ENCODE measurements around the gene FGF5.
"Not testable (repeated sequence)": the region's sequence is repeated elsewhere in the genome, so short reads cannot be mapped to it uniquely, and the experiment has no call there.

The FGF5 gene

DNA sequence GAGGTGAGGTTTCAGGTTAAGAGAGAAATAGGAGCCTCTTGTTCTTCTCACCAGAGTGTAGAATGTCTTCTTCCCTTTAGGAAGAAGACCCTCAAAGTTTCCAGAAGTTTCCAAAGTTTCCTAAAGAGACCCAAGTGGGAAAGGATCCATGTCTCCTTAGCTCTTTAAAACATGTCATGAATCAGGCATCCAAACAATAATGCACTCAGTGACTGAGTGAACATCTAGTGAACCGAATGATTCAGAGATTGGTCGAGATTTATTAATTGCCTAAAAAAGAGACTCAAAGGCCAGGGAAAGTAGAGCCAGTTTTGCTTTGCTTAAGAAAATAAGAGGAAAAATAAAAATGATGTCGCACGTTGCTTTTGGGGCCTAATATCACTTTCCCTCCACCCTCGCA is 29.4 kb downstream of the FGF5 start:
- DNase-seq (ENCODE audit: low read depth), result no peak

DNA sequence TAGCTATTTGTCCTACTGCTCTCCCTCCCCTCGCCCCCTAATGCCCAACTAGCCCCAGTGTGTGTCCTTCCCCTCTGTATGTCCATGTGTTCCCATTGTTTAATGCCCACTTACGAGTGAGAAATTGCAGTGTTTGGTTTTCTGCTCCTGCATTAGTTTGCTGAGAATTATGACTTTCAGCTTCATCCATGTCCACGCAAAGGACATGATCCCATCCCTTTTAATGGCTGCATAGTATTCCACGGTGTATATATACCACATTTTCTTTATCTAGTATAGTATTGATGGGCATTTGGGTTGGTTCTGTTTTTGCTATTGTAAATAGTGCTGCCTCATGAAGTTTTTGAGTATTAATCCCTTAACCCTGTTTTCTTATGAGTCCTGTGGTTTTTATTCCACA is 35.4 kb downstream of the FGF5 start:
- no peak for DNase-seq (ENCODE audit: low read depth)

DNA sequence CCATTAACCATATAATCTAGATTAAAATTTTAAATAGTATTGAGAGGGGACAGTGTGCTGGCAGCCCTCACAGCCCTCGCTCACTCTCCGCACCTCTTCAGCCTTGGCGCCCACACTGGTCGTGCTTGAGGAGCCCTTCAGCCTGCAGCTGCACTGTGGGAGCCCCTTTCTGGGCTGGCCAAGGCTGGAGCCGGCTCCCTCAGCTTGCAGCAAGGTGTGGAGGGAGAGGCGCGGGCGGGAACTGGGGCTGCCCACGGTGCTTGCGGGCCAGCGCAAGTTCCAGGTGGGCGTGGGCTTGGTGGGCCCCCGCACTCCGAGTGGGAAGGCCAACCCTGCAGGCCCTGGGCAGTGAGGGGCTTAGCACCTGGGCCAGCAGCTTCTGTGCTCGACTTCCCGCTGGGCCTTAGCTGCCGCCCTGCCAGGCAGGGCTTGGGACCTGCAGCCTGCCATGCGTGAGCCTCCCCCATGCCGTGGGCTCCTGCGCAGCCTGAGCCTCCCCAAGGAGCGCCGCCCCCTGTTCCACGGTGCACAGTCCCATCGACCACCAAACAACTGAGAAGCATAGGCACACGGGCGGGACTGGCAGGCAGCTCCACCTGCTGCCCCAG is 36.3 kb downstream of the FGF5 start:
- DNase-seq (ENCODE audit: low read depth), result no peak

DNA sequence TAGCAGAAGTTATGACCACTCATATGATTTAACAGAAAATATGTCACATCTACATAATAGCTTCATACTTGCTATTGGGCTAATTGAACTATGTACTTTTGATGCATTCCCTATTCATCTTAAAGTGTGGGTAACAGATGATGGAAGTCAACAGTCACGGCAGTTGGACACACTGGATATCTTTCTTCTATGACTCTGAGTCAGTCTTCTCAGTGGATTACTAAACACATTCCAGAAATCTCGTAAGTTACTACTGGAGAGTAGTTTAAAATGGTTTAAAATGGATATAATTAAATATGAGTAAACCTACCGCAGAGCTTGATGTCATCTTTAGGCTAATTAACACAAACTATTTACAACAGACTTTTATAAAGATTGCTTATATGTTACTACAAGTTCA is 39.0 kb downstream of the FGF5 start:
- DNase-seq (ENCODE audit: low read depth), result no peak

DNA sequence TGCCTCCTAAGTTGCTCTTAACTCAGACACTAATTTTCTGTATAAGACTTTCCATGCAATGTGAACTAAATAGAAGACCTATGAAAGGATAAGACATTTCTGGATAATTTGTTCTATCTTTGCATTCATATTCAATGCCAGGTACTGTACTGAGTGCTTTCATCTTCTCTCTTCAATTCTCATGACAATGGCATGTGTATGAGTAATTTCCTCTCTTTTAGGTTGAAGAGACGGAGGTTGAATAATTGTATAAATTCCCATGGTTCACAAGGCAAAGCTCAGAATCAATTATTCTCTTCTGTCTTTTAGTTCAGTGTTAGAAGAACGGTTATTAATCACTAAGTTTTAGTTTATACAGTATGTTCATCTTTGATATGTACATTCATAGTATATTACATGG is 39.8 kb downstream of the FGF5 start:
- no peak for DNase-seq (ENCODE audit: low read depth)

DNA sequence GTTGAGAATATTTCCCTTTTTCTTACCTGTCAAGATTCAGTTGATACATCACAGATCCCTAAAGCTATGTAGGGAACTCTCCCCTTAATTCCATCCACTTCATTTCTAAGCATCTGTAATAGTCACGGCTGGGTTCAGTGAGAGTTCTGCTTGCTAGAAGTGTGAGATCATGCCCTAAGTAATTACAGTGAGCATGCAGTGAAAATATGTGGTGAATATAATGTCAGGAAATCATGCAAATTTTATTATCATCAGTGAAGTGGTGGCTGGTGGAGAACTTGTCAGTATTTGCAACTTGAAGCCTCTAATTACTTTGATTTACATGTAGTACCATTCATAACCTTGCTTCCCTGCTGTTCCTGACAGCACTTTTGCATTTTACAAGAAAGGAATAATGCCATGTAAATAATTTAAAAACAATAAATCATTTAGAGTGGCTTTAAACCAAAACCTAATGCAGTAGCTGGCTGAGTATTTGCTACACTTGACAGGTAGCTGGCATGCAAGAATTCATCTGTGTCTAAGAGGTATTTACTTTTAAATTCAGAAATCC is 40.8 kb downstream of the FGF5 start:
- no peak for DNase-seq (ENCODE audit: low read depth)

DNA sequence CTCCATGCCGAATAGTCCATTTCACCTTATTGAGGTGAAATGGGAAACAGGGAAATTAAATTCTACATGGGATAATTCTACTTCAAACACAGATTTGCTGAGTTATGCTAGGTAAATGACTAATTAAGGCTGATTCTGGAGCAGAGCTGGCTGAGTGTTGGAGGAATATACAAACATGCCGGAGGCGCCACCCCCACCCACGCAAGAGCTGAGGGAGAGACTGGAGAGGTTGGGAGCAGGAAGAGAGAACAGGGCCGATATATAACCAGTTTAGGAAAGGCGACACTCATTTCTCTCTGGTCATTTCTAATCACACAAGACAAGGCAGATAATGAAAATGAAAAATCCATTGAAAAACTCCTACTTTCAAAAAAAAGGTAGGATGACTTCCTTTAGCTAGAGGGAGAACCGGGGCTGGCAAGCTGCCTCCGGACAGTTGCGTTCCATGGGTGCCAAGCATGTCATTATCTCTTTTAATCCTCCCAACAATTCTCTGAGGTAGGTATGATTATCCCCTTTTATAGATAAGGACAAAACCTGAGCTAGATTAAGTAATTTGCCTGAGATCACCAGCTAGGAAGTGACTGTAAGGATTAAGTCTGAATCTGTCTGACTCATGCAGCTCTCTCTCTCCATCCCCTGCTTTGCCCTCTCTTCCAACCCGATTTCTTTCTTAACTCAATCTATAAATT is 41.5 kb downstream of the FGF5 start:
- no peak for DNase-seq (ENCODE audit: low read depth)

DNA sequence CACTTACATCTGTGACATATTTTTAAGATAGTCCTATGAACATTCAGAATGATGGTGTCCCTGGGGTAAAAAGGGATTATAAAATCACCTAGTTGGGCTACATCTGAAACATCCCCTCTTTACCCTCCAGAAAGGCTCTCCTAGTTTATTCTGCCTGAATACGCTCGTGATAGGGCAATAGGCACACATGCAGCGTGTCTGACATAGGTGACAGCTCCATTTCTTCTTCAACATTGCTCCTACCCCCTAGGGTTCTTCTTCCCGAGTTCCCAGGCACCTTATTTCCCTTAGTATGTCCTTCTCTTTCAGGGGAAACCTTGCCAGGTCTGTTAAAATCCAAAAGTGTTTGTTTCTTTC is 42.0 kb downstream of the FGF5 start:
- DNase-seq (ENCODE audit: low read depth), result no peak

DNA sequence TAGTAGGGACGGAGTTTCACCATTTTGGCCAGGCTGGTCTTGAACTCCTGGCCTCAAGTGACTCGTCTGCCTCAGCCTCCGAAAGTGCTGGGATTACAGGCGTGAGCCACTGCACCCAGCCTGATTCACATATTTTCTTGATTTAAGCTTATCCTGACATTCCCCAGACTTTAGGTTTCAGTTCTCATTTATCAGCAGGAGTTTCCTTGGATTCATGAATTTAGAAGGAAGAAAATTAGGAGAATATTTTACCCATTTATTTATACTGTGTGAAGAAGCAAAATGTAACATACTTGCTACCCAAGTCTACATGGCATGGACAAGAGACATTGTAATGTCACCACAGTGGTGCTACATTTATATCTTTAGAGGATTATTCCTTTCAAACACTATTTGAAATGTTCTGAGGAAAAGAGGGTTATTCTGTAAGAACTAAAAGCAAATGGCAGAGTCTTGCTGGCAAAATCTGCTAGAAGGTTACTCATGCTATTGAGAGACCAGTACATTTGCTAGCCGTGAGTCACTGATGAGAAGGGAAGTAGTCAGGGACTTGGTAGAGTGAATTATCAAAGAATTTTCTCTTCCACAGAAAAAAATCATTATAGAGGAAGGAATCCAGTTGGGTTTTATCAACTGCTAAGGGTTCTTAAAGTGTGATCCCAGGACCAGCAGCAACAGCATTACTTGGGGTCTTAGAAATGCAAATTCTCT is 43.0 kb downstream of the FGF5 start:
- DNase-seq (ENCODE audit: low read depth), result peak; percentile 78

DNA sequence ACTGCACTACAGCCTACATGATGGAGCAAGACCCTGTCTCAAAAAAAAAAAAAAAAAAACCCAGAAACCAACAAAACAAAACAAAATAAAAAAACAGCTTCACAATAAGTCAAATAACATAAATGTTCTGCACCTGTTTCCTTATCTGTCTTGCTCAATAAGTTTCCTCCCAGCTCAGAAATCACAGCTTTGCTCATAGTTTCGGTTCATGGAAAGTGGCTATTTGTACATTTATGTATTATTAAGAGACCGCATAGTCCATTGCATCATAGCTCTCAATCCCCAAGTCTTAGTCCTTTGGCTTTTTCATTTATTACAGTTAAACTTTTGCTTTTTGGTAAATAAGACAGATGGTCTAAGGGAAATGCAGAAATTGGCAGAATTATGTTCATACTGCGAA is 44.7 kb downstream of the FGF5 start:
- DNase-seq (ENCODE audit: low read depth), result no peak

DNA sequence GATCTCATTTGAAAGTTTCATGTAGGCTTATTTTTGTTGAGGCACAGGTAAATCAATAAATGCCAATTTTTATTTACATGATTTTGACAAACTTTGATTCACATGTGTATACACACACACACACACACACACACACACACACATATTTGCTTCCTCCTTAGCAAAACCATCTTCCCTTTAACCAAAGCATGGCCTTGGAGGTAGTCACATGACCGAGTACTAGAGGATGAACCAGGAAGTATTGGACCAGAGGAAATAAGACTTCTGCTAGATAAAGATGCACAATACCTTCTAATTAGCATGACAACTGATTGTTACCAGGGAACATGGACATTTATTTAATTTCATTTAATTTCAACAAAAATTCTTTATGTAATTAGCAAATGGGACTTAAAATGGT is 45.7 kb downstream of the FGF5 start:
- DNase-seq (ENCODE audit: low read depth), result no peak

DNA sequence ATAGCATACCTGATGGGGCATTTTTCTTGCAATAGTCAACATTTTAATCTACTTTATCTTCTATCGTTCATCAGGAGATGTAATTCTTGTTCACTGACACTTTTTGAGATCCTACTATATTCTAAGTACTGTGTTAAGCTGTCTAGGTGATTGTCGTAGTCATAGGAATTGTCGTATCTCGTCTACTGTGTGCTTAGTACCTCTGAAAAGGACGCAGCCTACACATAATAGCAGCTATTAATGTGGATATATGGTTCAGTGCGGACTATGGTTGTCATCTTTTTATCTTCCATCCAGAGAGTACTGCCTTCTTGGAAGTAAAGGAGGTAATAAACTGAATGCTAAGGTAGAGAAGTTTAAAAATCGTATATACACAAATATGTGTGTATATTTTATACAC is 47.2 kb downstream of the FGF5 start:
- no peak for DNase-seq (ENCODE audit: low read depth)

DNA sequence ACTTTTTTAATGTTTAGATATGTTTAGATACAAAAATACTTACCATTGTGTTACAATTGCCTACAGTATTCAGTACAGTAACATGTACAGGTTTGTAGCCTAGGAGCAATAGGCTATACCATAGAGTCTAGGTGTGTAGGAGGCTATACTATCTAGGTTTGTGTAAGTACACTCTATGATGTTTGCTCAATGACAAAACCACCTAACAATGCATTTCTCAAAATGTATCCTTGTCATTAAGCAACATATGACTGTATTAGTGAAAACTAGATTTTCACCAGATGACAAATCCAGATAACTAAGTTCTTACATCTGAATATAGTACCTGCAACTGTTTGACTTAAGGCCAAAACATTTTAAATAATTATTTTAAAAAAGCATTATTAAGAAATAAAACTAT is 49.4 kb downstream of the FGF5 start:
- DNase-seq (ENCODE audit: low read depth), result not testable (repeated sequence)

DNA sequence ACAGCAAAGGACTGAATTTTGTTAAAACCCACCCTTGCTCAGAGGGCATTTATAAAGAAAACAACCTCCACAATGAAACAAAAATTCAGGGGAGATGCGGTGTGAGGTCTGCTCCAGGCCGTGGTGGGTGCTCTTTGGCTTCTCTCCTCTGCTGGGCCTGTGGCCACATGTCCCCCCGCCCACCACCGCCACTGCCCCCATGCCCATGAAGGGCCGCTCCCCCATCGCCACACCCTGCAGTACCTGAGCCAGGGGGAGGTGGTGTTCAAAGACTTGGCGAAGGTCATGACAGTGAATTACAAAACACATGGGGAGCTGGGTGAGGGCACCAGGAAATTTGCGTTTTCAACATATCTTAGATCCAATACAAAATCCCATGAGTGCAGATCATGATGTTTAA is 54.9 kb downstream of the FGF5 start:
- no peak for DNase-seq (ENCODE audit: low read depth)

DNA sequence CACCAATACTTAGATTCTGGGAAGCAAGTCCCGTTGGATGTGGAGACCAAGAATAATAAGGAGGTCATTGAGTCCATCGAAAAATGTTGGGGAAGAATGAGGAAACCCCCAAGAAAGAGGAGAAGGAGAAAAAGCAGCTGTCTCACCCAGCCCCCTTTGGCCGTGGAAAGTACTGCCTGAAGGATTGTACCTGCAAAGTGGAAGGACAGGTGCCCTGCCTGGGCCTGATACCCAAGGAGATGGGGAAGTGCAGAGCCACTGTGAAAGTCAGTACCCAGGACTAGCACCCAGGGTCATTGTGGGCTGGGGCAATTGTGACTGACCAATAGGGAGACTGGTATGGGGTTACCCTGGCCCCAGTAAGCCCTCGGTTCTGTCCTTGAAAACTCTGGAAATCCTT is 55.3 kb downstream of the FGF5 start:
- no peak for DNase-seq (ENCODE audit: low read depth)

DNA sequence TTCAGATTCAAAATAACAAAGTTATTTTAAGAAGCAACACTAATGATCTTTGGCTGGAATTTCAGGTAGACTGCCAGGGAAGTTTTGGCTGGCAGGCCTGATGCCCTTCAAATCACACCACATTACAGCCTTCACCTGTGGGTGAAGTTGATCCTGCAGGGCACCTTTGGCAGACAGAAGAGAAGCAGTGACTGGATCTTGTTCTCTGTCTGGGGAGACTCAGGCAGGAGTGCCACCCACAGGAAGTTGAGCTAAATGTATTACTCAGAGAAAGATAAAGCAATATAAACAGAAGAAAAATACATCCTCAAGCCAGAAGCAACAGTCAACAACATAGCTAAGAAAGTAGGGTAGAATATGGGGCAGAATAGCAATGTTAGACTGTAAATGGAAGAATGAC is 56.3 kb downstream of the FGF5 start:
- DNase-seq (ENCODE audit: low read depth), result no peak

DNA sequence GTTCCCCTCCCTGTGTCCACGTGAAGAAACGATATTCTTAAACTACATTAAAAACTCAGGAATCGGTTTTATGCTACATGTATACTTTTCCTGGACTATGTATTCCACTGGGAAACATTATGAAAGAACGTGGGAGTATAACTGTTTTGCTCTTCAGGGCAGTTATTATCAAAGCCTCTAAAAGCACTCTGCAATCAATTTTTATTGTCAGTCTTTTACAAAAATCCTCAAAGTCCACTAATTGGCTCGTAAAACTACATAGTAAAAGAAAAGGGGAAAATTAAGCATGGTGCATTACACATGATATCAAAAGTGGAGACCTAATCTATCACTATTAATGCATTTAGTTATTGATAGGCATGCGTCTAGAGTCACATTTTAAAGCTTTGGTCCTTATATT is 57.7 kb downstream of the FGF5 start:
- no peak for DNase-seq (ENCODE audit: low read depth)

DNA sequence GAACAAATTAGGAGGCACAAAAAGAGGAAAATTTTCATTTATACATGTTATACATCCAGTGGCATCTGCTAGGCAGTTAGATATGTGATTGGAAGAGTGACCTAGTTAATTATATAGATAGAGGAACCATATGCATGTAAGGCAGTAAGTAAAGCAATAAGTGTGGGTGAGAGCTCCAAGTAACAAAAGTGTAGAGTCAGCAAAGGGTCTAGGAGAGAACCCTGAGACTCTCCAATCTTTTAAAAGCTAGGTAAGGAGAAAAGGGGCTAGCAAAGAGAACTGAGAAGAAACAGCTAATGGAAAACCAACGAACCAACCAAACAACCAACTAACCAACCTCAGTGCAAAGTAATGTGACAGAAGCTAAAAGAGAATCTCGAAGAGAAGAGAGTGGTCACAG is 65.2 kb downstream of the FGF5 start:
- DNase-seq (ENCODE audit: low read depth), result no peak

DNA sequence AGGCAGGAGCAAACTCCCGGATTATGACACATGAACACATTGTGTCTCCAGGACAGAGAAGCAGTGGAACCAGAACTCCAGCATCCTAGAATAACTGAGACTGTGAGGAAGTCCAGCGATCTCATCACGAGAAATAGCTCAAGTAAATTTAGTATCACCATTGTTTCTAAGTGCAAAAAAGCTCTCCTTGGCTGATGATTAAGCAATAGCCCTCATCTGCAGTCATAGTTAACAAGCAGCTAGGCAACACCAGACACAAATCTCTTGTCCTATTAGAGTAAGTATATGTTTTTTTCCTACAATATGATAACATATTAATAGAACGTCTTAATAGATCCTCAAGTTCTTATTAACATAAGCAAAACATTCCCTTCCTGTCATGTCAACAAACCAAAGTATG is 66.7 kb downstream of the FGF5 start:
- no peak for DNase-seq (ENCODE audit: low read depth)

DNA sequence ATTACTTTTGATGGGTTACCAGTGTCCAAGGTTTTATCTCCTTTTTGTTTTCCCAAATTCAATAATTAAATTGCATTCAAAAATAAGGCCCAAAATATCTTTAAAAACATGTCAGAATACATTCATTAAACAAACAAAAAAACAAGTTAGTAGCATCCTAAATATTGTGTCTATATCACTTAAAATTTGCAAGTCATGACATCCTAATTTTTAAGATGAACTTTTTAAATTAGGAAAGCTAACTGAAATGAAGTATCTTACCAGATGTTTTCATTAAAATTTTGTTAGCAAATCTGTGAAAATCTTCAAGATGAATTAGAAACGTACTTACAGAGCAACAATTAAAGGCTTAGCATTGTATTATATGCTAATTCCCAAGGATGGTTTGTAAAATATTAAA is 68.1 kb downstream of the FGF5 start:
- DNase-seq (ENCODE audit: low read depth), result no peak

DNA sequence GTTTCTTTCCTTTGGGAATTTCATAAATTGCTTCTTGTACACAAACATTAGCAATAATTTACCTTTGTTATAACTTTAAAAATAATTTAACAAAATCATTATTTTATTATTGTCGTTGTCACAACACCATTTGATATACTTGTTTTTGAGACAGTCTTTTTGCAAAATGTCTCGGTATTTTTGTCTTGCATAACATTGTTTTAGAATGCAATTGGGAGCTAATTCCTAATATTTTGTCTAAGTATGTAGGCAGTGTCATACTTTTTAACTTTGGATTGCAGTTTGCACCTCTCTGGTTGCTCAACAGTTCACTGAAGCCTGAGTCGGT is 68.7 kb downstream of the FGF5 start:
- DNase-seq (ENCODE audit: low read depth), result no peak

DNA sequence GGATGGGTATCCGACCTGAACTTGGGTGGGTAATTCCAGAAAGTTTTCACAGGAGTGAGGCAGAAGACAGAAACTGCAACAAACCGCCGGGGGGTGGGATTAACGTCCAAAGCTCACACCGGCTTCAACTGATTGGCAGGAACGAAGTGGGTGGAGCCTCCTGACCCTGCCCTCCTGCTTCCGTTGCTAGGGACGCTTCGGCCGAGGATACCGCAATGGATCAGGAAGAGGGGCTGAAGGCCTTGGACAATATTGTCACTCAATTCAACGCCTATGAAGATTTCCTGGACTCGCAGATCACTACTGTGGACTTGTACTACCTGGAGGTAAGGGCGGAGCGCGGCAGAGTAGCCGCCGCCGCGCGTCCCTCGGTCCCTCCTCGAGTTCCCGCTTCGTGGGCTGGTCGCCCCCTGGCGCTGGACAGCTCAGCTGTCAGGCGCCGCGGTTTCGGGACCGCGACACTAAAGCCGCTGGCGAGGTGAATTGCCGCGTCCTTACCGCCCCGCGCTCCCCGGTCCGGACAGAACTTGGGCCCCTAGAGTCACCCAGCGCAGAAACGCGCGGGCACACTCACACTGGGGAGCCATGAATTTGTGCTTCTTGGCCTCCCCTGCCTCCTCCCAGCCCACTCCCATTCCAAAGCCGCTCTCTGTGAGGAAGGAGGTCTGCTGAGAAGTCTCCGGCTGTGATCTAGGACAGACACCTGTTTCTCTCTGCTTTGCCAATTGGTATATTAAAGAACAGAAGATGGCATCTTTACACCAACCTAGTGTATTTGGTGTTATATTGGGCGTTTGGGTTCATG is 69.3 kb downstream of the FGF5 start, which contains the start of gene CFAP299:
TSS of gene CFAP299 (plus strand) at position 177 of the 805 bp plus-strand sequence.
- DNase-seq (ENCODE audit: low read depth), result peak; percentile 85

DNA sequence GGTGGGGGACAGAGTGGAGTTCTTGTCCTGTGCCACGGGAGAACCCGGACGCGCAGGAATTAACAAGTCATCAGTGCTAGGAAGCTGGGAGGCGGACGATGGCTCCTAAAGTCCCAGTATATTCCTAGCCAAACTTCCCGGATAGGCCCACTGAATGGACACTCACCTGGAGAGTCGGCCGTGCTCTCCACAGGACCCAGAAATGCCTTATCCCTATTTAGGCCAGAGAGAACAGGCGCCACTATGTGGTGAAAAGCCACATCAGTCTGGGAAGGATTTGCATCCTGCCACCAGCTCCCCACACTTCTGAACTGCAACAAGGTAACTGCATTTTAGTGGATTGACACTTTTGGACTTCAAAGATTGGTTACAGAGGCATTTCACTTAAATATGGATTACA is 70.1 kb downstream of the FGF5 start:
- DNase-seq (ENCODE audit: low read depth), result no peak

Data from HS-27A (cell line).